ENCODE data around the gene DENND10. TPM values are rescaled to one million over a fixed set of nuclear protein-coding genes. Genes with fewer than 3 reads are reported as not detected.

DENND10 gene
- polyA plus RNA-seq, result 10 to 100 TPM; 11.7 to 38.8 (median 29.8) TPM

- 0 to 2% (median 1%) methylated on average over 39 to 88 of the region's 91 CpGs for WGBS, 3 donors
- no peak within 1 kb of the TSS for H3K27ac ChIP-seq (ENCODE audit: low read depth, low read length)
Observed at GRCh38 chr10:119103903-119104653, at the start of gene DENND10. DENND10 (plus strand) TSS chr10:119104113; CDS start chr10:119104143, 30 bp downstream.

GRCh38 chr10:119055472-119055871 is 48.4 kb upstream of the DENND10 start:
- H3K27ac ChIP-seq (ENCODE audit: low read depth, low read length), result no peak overlapping the region
- WGBS, 3 donors, result 89 to 97% (median 95%) methylated on average over 1 of the region's 1 CpG

- H3K27ac ChIP-seq (ENCODE audit: low read depth, low read length), result no peak overlapping the region
- 89 to 91% (median 91%) methylated on average over 11 of the region's 11 CpGs for WGBS, 3 donors
Observed at GRCh38 chr10:119058010-119058409, 45.9 kb upstream of the DENND10 start.

GRCh38 chr10:119059557-119059956 is 44.4 kb upstream of the DENND10 start:
- H3K27ac ChIP-seq (ENCODE audit: low read depth, low read length), result no peak overlapping the region
- 82 to 87% (median 82%) methylated on average over 4 of the region's 4 CpGs for WGBS, 3 donors

- WGBS, 3 donors, result 91 to 94% (median 91%) methylated on average over 1 of the region's 1 CpG
Observed at GRCh38 chr10:119060107-119060506, 43.8 kb upstream of the DENND10 start.

GRCh38 chr10:119061352-119061751 is 42.6 kb upstream of the DENND10 start:
- WGBS, 3 donors, result 66 to 86% (median 79%) methylated on average over 1 of the region's 1 CpG

More at GRCh38 chr10:119060107-119060506, 43.8 kb upstream of the DENND10 start:
- H3K27ac ChIP-seq (ENCODE audit: low read depth, low read length), result no peak overlapping the region

GRCh38 chr10:119061926-119062325 is 42.0 kb upstream of the DENND10 start:
- 94 to 99% (median 94%) methylated on average over 2 of the region's 2 CpGs for WGBS, 3 donors
- no peak overlapping the region for H3K27ac ChIP-seq (ENCODE audit: low read depth, low read length)

More at GRCh38 chr10:119061352-119061751, 42.6 kb upstream of the DENND10 start:
- no peak overlapping the region for H3K27ac ChIP-seq (ENCODE audit: low read depth, low read length)

GRCh38 chr10:119070395-119071165 is 33.3 kb upstream of the DENND10 start:
- 92 to 96% (median 95%) methylated on average over 9 of the region's 9 CpGs for WGBS, 3 donors
- no peak overlapping the region for H3K27ac ChIP-seq (ENCODE audit: low read depth, low read length)

- 66 to 79% (median 72%) methylated on average over 6 of the region's 6 CpGs for WGBS, 3 donors
Observed at GRCh38 chr10:119073584-119073983, 30.3 kb upstream of the DENND10 start.

GRCh38 chr10:119078422-119079179 is 25.3 kb upstream of the DENND10 start:
- no peak overlapping the region for H3K27ac ChIP-seq (ENCODE audit: low read depth, low read length)
- WGBS, 3 donors, result 20 to 33% (median 30%) methylated on average over 10 of the region's 10 CpGs

More at GRCh38 chr10:119073584-119073983, 30.3 kb upstream of the DENND10 start:
- no peak overlapping the region for H3K27ac ChIP-seq (ENCODE audit: low read depth, low read length)

- peak overlapping the region; percentile 96 for H3K27ac ChIP-seq (ENCODE audit: low read depth, low read length)
- WGBS, 3 donors, result 0% methylated on average over 45 to 48 of the region's 48 CpGs
Observed at GRCh38 chr10:119079599-119080520, 24.1 kb upstream of the DENND10 start.

GRCh38 chr10:119080521-119081259 is 23.2 kb upstream of the DENND10 start, which contains the start of gene EIF3A:
EIF3A (minus strand) TSS chr10:119080817; CDS start chr10:119080676, 141 bp downstream.
- 0 to 1% (median 0%) methylated on average over 60 to 74 of the region's 74 CpGs for WGBS, 3 donors

GRCh38 chr10:119084896-119085295 is 19.0 kb upstream of the DENND10 start:
- WGBS, 3 donors, result 90 to 93% (median 93%) methylated on average over 11 of the region's 11 CpGs
- no peak overlapping the region for H3K27ac ChIP-seq (ENCODE audit: low read depth, low read length)

More at GRCh38 chr10:119080521-119081259, 23.2 kb upstream of the DENND10 start, which contains the start of gene EIF3A:
- H3K27ac ChIP-seq (ENCODE audit: low read depth, low read length), result peak within 1 kb of the TSS; percentile 96

- 49 to 64% (median 60%) methylated on average over 4 of the region's 4 CpGs for WGBS, 3 donors
- H3K27ac ChIP-seq (ENCODE audit: low read depth, low read length), result no peak overlapping the region
Observed at GRCh38 chr10:119087271-119087882, 16.5 kb upstream of the DENND10 start.

- 85 to 86% (median 85%) methylated on average over 13 of the region's 13 CpGs for WGBS, 3 donors
- no peak overlapping the region for H3K27ac ChIP-seq (ENCODE audit: low read depth, low read length)
Observed at GRCh38 chr10:119090026-119090795, 13.7 kb upstream of the DENND10 start.

GRCh38 chr10:119090968-119091367 is 12.9 kb upstream of the DENND10 start:
- WGBS, 3 donors, result 48 to 73% (median 61%) methylated on average over 5 of the region's 5 CpGs
- no peak overlapping the region for H3K27ac ChIP-seq (ENCODE audit: low read depth, low read length)

All from adipose tissue (tissue), 3 donors.